ENCODE data around the gene SS18L1.
A peak's percentile ranks its signal among the peaks of the same experiment; 100 is the strongest.

SS18L1 gene

GRCh38 chr20:62208795-62209755 is 65.5 kb downstream of the SS18L1 start:
- no peak for DNase-seq

GRCh38 chr20:62209850-62210495 is 66.4 kb downstream of the SS18L1 start:
- DNase-seq = no peak

- no peak for DNase-seq
Measured at GRCh38 chr20:62210496-62210855, 66.9 kb downstream of the SS18L1 start.

- DNase-seq = no peak
Measured at GRCh38 chr20:62211216-62211615, 67.6 kb downstream of the SS18L1 start.

- DNase-seq = no peak
Measured at GRCh38 chr20:62211769-62212288, 68.3 kb downstream of the SS18L1 start.

GRCh38 chr20:62212299-62212698 is 68.7 kb downstream of the SS18L1 start:
- DNase-seq = no peak

- peak in 1 of 56 donors; percentile 9 for DNase-seq
Measured at GRCh38 chr20:62214067-62214466, 70.5 kb downstream of the SS18L1 start.

GRCh38 chr20:62215020-62215990 is 71.7 kb downstream of the SS18L1 start:
- DNase-seq = peak in 10 of 56 donors; percentile 16 to 54 (median 29)

- DNase-seq = no peak
Measured at GRCh38 chr20:62215991-62216635, 72.5 kb downstream of the SS18L1 start.

- no peak for DNase-seq
Measured at GRCh38 chr20:62216636-62217566, 73.3 kb downstream of the SS18L1 start.

GRCh38 chr20:62217913-62218773 is 74.6 kb downstream of the SS18L1 start:
- DNase-seq = no peak

GRCh38 chr20:62219101-62219991 is 75.8 kb downstream of the SS18L1 start:
- DNase-seq = peak in 11 of 56 donors; percentile 12 to 59 (median 25)

- peak in 17 of 56 donors; percentile 8 to 54 (median 22) for DNase-seq
Measured at GRCh38 chr20:62219992-62220665, 76.6 kb downstream of the SS18L1 start, which contains the start of gene HRH3. TSS of gene HRH3 (minus strand) at chr20:62220278. CDS start at chr20:62219970, 308 bp downstream.

GRCh38 chr20:62220666-62221568 is 77.3 kb downstream of the SS18L1 start:
- peak in 16 of 56 donors; percentile 21 to 68 (median 37) for DNase-seq

GRCh38 chr20:62222266-62222850 is 78.8 kb downstream of the SS18L1 start:
- no peak for DNase-seq

Data from nucleus accumbens (tissue), 56 donors.